Activated CD4-positive, alpha-beta T cell treated with anti-CD3 and anti-CD28 coated beads, Interleukin-2, amount 50 U/mL, for 1 hour (primary cell): ENCODE data around the gene CTNNA2.

Experiments used
- DNase-seq: peaks from one replicate; pipeline ENCODE4 v3.0.0-alpha.2; 2020

Gene CTNNA2

DNA sequence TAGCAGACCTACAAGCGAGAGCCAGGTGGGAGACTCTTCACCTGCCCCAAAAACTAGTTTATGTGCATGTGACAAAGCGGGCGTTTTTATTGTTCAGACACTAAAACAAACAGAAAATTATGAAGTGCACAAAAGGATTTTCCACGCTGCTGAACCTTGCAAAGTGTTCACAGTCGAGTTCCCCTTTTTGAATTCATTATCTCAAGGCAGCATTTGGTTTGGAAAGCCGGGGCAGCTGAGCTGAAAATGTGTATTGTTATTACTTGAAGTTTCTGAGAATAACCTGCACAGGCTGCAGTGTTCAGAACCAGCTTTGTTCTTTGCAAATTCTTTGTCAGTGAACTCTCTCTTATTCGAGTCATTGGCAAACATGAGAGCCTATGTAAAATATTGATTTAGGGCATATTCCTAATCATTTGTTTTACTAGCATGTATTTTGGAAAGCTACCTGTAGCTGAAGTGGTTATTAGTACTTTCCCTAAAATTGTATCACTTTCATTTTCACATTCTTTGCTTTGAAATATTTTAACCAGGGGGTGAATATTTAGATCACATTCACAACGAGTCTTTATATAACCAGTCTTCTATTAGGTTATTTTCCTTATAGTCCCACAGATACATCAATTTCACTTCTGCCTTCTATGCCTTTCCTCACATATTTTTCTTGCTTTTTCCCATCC lies 732.2 kb downstream of the CTNNA2 start:
- no peak for DNase-seq

DNA sequence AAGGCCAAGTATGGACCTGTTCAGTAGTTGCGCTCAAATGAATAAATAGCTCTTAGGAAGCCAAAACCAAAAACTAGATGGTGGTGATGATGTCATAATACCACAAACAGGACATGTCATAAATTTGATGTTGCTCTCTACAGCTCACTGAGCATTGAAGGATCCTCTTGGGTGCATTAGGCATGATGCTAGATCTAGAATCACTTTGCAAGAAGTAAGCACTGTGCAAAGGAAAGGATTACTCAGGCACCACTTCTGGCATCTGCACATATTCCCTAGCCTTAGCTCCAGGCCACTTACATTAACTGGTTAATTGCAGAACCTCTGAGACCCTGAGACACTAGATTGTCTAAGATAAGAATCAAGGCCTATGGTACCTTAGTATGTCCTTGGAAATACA lies 733.7 kb downstream of the CTNNA2 start:
- DNase-seq: no peak

DNA sequence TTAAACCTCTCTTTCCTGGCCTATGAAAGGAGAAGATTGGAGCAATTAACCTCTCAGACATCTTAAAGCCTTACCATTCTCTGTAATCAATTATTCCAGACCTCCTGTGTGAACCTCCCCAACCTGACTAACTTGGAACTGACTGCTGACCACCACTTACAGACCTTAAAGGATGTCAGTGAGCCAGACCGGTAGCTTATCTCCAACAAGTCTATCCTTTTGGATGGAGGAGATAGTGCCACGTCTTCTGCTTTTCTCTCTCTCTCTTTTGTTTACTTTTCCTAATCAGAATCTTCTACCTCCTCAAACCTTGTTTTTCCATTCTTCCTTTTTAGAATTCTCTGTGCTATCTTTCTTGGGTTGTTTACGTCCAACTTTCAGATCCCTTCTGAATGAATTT lies 734.5 kb downstream of the CTNNA2 start:
- no peak for DNase-seq

DNA sequence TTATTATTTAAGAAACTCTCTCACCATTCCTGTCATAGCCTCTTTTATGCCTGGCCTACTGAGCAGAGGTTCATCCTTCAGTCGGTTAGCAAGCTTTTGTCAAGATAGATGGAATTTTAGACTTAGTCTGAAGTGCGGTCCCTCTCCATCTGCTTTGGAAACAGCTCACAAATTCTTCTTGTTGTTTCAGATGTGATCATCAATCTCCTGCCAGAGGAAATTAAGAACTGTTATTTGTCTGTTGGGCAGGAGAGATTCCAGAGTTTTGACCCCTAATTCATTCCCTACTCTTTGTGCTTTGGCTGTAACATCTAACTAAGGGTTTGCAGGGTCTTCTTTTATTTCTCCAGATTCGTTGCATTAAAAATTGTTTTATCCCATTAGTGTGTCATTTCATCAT lies 735.3 kb downstream of the CTNNA2 start:
- no peak for DNase-seq

DNA sequence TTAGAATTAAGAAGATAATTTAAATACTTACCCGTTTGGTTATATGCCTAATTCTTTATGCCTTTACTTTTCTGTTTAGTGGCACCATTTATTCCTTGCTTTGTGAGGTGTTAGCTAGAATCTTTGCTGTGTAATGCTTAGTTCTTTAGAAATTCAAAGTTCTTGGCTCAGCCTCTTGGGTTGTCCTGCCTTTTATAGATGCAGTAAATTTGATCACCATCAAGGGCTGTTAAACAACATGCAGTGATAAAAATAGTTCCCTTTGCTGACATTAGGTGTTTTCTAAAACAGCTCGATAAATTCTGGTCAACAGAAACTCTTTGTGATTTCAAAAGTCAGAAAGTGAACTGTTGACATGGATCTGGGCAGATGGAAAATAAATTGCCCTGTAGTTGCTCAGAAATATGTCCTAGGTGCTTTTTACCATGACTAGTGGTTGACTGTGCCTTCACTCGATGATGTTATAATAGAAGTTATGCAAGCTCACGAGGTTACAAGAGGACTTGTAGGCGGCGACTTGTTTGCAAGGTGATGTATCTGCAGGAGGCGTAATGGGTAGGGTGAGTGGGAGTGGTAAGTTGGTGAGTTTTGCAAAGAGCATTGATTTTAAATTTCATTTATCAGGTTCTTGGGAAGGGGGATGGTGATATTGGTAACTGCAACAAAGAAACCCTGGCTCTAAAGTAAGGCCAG lies 739.6 kb downstream of the CTNNA2 start:
- no peak for DNase-seq

DNA sequence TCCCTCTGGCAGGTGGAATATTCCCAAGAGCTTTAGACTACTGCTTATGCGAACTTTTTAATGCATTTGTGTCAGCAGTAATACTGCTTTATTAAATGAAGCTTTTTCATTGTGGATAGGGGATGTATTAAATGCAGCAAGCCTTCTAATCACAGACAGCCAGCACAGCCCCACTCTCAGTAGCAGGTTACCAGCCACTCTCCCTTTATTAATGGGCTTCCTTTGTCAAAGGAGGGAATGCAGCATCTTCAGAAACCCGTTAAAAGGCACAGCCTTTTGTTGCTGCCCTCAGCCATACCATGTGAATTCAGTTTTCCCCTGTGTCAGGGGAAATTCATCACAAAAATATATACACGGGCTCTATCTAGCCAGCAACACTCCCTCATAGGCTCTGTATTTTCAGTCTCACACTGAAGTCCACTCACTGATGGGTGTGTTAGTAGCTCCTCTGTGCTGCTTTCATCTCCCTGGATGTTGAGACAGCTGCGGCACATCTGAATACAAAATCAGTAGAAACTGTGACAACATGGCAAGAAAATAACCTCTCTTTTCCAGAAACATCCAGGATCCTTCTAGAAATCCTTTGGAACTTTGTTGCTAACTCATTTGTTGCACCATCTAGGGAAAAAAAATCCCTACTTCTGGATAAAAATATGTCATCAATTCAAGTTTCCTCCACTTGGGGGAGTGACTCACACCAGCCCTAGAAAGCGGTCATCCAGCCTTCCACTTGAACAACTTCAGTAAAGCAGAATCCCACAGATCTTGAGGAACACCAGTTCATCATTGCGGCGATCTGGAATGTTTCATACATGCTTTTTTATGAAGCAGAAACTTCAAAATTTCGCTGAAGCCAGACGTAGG lies 743.3 kb downstream of the CTNNA2 start:
- no peak for DNase-seq

DNA sequence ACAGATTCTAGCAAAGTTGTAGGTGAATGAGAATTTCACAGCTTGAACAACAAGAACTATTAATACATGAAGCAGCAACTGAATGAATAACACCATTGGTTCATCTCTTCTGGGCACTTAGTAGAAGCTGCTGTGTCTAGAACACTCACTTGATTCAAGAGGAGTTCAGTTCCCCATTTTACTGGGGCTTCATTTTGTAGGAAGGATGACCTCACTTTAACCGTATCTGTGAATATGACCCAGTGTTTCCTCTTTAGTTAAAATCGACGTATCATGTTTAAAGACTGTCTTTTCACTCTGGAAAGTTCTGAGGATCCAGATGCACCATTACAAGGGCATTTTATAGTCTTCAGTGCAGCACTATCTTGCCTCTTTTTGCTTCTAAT lies 743.9 kb downstream of the CTNNA2 start:
- DNase-seq: no peak

DNA sequence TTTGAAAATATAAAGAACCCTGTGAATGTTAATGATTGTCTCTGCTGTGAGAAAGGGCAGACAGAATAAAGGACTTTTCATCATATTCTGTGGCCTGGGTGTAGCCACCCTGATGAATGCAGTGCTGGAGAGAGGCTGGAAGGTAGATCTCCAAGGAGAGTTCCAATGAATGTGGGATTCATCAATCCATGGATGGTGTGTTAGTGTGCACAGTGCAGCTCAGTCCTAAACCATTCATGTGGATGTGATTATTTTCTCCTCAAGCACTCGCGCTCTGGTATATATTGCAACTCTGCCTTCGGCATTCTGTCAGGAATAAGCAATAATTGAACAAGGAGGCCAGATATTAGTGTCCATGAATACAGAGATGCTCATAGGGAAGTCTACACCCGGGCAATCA lies 744.6 kb downstream of the CTNNA2 start:
- no peak for DNase-seq

DNA sequence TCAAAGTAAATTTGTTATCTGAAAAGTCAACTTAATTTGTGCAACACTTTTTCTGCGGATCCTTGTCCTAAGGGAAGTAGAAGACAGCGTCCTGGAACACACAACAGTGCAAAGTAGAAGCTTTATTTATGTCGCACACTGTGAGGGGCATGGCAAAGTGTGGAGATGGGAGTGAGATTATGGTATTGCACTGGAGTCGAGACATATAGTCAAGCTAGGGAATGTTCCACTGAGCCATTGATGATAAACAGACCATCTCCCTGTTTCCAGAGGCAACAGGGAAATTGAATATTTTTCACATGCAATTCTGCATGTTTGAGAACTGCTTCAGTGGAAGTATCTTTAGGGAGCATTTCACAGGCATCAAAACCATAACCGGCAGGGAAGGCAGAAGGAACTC lies 745.5 kb downstream of the CTNNA2 start:
- no peak for DNase-seq

DNA sequence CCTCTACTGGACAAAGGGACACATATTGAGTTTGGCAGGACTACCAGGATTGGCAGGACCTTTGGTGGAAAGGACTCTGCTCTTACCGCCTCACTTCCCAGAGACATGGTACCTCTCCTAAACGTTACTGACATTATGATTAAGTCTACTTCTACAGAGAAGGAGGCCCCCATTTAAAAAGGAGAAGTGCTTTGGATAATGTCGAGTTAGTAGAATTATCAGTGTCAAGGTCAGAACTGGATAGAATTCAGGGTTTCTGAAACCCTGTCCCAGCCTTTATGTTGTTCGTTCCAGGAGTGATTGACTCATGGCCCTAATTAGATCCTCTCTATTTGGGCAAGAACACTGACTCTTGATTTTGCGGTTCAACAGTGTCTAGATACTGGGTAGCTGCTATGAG lies 745.9 kb downstream of the CTNNA2 start:
- no peak for DNase-seq

DNA sequence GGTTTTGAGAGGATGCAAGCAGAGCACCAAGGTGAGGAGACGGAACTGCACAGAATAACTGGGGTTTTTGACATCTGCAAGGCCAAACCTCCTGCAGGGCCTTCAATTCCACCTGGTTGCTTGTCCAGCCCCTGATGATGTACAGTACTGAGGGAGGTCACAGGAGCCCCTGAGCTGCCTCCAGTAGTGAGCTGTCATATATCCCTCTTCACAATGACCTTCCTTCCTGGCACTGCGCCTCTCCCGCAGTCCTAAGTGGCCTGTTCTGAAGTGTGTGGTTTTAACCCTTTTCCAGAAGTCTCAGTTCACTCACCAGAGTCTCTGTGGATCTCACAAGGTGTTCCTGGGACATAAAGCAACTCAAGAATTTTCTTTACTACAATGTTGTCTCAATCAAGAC lies 746.4 kb downstream of the CTNNA2 start:
- DNase-seq: no peak

DNA sequence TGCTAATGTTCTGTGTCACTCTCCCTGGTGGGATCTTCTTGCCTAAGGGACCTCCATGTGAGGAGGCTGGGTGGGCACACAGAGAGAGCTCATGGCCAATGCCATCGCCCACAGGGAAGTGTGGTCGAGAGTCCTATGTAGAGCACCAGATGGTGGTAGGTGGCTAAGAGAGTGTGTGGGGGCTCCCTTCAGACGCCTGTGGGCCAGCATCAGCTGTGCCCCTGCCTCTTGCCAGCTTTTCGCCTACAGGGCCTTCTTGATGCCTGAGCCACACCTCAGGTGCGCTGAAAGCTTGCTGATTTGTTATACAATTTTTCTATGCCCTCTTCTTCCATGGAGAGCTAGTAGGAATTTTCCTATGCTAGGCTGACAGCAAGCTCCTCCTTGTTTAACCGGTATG lies 753.4 kb downstream of the CTNNA2 start:
- no peak for DNase-seq

DNA sequence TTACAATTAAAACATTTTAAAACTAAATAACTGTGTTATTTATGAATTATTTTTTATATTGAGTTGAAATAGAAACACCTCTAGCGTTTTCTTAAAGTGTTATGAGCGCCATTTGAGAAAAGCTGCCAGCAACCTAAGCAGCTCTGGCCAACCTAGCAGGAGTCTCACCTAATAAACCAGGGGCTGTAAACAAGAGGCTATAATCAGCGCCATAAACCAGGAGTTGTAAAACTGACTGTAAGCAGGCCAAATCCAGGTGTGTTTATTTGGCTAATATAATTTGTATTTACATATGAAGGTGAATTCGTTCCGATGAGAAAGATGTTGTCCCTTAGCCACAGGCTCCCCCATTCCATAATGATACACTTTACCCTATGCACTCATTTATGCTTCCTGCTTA lies 757.0 kb downstream of the CTNNA2 start:
- DNase-seq: no peak

DNA sequence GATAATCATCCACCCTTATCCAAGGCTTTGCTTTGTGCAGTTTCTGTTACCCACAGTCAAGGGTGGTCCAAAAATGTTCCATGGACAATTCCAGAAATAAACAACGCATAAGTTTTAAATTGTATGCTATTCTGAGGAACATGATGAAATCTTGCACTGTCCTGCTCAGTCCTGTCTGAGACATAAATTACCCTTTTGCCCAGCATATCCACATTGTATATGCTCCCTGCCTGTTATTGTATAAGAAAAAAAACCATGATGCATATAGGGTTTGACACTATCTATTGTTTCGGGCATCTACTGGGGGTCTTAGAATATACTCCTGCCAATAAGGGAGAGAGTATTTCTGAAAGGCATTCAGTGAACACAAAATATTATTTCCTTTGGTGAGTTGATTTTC lies 767.7 kb downstream of the CTNNA2 start:
- DNase-seq: no peak

DNA sequence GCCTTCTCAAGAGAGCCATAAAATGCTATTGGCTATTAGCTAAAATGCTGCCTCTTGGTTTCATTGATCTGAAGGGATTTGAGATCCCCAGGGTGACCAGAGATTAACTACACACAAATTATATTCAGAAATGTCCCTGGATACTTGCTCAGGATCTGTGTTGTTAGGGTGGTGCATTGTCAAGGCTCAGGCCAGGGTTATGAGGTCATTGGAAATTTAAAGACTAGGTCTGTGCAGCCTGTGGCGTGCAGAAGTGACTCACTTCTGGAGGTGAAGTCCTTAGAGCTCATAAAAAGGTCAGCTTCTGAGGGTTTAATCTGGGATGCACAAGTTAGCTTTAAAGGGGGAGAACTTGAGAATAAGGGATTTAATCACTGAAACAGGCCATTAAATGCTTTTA lies 768.2 kb downstream of the CTNNA2 start:
- no peak for DNase-seq

DNA sequence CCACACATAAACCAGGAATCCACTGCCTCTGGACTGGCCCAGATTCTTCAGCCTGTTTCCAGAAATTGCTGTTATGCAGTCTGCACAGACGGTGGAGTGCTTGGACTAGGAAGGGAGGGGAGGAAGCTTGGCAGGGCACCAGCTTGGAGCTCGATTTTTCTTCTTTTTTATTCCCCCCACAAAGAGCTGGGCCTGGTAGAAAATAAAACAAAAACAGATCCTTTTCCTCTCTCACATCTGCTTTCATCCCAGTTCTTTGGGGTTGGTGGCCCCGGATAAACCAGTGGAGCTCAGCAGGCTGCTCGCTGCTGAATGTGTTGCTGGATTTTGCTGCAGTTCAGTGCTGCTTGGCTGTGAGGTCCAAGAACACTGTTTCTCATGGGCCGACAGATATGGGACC lies 775.7 kb downstream of the CTNNA2 start:
- no peak for DNase-seq

DNA sequence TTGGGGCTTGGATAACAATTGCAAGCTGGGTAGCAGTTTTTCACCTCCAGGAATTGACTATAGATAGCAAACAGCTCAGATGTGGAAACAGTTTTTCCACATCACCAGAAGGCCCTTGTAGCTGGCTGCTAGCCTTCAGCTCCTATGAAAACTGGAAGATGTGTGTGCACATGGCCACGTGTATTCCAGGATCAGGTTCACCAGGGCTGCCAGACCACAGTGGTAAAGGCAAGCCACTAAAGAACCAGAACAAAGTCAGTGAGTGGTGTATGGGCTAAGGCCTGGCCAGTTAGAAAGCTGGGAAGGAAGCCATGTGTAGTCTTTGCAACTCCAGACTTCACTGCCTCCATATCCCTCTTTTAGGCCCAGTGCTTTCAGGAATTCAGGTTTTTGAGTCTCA lies 778.8 kb downstream of the CTNNA2 start:
- no peak for DNase-seq

DNA sequence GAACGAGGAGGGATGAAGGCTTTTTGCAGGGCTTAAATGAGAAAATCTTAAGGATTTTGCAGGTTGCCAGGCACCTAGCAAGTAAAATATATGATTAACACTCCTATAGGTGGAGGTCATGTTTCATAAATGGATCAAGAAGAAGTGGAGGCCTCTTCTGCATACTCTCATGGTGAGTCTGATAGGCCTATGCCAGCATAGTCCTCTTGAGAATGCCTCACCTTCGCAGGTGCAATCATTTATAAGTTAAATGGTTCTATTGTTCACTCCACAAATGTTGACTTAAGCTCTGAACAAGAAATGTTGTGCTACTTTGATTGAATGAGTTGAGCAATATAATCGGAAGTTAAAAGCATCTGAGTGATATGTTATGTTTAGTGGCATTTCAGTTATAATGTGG lies 779.6 kb downstream of the CTNNA2 start:
- DNase-seq: no peak

DNA sequence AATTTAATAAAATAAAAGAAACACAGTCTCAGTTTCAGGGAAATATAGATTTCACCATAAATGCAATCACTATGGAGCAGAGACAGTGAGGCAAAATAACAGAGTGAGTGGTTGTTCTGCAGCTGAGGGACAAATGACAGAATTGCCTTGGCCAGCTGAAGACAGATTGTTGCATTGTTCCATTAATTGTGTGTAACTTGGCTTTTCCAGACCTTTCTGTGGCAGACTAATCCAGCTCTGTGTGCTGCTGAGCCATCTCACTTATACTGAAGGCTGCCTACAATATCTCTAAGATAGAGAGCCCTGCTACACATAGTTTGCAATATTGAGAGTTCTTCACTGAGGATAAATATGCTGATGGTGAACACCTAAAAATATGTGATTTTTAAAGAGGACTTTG lies 780.2 kb downstream of the CTNNA2 start:
- no peak for DNase-seq

DNA sequence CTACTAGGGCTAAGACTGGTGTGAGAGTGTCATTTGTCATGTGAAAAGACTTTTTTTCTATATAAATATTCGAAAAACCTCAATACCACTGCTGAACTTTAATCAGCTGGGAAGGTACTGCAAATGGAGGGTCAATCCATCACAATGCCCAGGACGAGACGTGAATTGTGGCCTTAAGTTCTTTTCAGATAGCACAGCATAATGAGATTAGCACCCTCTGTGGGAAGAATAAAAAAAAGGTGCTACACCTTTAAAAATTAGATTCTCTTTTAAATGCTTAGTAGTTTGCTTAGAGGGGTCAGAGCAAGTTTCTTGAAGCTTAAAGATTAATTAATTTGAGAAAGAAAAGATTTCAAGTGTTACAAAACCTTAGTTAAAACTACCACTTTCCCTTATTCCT lies 786.1 kb downstream of the CTNNA2 start:
- no peak for DNase-seq

DNA sequence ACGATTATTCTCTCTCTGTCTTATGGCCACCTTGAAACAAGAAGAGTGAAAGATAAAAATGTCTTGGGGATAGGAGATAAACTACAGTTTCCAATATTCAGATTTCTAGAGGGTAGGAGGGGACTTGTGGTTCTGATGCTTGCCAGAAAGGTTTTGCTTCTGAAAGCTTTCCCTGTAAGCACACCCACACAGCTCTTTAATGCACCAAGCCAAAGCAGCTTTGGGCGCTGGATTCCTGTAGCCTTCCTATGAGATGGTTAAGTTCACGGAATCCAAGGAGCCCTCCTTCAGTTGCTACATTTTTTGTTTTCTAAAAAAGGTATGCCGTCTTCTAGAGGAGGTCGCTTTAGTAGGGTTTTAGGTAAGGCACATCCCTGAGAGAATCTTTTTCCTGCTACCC lies 786.8 kb downstream of the CTNNA2 start:
- DNase-seq: no peak

DNA sequence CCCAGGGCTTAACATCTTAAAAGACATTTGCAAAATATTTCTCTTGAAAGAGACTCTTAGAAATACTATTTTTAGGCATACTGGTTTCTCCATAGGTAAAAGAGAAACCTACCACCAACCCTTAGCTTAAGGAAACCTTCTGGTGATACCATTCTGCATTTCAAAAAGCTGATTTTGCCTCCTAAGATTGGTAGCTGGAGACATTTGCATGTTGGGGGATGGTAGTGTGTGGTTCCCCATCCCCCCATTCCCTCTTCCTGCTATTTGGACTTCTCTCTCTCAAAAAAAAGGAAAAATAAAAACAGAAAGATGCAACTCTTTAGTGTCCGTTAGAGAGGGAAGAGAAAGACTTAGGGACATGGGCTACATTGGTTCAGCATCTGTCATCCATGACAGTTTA lies 787.5 kb downstream of the CTNNA2 start:
- DNase-seq: no peak

DNA sequence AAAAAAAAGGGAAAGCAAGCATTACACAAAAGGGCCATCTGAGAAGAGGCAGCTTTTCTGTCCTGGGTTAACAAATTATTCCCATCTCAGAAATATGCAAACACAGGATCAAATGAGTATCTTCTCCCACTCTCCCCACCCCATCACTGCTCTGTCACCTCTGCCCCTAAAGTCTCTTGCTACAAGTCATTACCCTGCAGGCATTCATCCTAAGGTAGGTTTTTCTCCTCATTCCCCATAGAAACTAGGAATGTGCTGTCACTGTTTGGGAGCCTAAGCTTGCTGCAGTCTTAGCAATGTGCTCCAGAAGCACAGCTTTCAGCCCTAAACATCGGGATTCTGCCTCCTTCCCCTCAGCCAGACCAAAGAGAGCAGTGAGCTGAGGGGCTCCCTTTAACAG lies 788.1 kb downstream of the CTNNA2 start:
- DNase-seq: no peak

DNA sequence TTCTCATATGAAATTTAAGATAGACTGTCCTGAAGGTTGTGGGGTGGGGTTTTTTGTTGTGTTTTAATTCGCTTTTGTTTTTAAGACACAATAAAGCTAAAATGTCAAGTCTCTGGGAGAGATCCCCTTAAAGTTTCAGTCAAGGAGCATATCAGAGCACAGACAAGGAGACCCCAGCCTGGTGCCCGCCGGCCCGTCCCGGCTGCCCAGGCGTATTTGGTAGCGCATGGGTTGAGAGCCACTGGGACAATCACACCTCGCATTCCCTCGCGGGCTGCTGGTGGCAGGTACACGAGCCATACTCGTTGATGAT lies 789.1 kb downstream of the CTNNA2 start:
- DNase-seq: no peak
